GM18861 (cell line): ENCODE measurements around the gene WDR83.
"Not testable (repeated sequence)": the region's sequence is repeated elsewhere in the genome, so short reads cannot be mapped to it uniquely, and the experiment has no call there.

Experiments
- ATAC-seq: cut with Tn5 transposase; IDR thresholded peaks from one replicate; pipeline ENCODE4 v1.9.1; 2021; ENCODE audit not compliant: unreplicated experiment

WDR83 gene

GRCh38 chr19:12681074-12681987, 14.7 kb downstream of the WDR83 start, which contains the start of gene DHPS:
Gene DHPS, minus strand, starts transcription at chr19:12681880. Its CDS starts 114 bp downstream, at chr19:12681766.
- ATAC-seq, result peak; percentile 54

- ATAC-seq, result no peak
These were observed 19.2 kb downstream of the WDR83 start for GRCh38 chr19:12685831-12686230.

GRCh38 chr19:12687496-12688196, 21.0 kb downstream of the WDR83 start, which contains the start of gene GNG14:
Gene GNG14, plus strand, starts transcription at chr19:12687998. Its CDS starts 51 bp downstream, at chr19:12688049.
- ATAC-seq, result no peak

- ATAC-seq, result no peak
These were observed 22.4 kb downstream of the WDR83 start for GRCh38 chr19:12689012-12689411.

- ATAC-seq, result no peak
These were observed 23.1 kb downstream of the WDR83 start for GRCh38 chr19:12689581-12690216.

GRCh38 chr19:12692960-12693359, 26.4 kb downstream of the WDR83 start:
- ATAC-seq, result no peak

- no peak for ATAC-seq
These were observed 28.0 kb downstream of the WDR83 start for GRCh38 chr19:12694641-12695040.

GRCh38 chr19:12695096-12695495, 28.5 kb downstream of the WDR83 start:
- no peak for ATAC-seq

GRCh38 chr19:12695514-12695913, 28.9 kb downstream of the WDR83 start:
- ATAC-seq, result no peak

- peak; percentile 12 for ATAC-seq
These were observed 29.4 kb downstream of the WDR83 start for GRCh38 chr19:12695997-12696365.

- ATAC-seq, result peak; percentile 71
These were observed 30.0 kb downstream of the WDR83 start, which contains the start of gene FBXW9 for GRCh38 chr19:12696366-12697335. Gene FBXW9, minus strand, starts transcription at chr19:12696631. Its CDS starts 50 bp downstream, at chr19:12696581.

- ATAC-seq, result not testable (repeated sequence)
These were observed 30.8 kb downstream of the WDR83 start for GRCh38 chr19:12697425-12697824.

GRCh38 chr19:12698138-12698537, 31.5 kb downstream of the WDR83 start:
- no peak for ATAC-seq

GRCh38 chr19:12701596-12702282, 35.1 kb downstream of the WDR83 start:
- no peak for ATAC-seq

- ATAC-seq, result no peak
These were observed 36.4 kb downstream of the WDR83 start for GRCh38 chr19:12703046-12703445.

GRCh38 chr19:12705169-12705568, 38.6 kb downstream of the WDR83 start:
- ATAC-seq, result no peak

- no peak for ATAC-seq
These were observed 39.2 kb downstream of the WDR83 start for GRCh38 chr19:12705654-12706331.

GRCh38 chr19:12706332-12706718, 39.7 kb downstream of the WDR83 start:
- no peak for ATAC-seq

- ATAC-seq, result no peak
These were observed 42.0 kb downstream of the WDR83 start for GRCh38 chr19:12708641-12709040.
